Colon (tissue), 2 donors: ENCODE data around the gene IQSEC3.
"Not testable (repeated sequence)": the region's sequence is repeated elsewhere in the genome, so short reads cannot be mapped to it uniquely, and the experiment has no call there.

ENCODE experiments used
- FAIRE-seq: peaks from 2 replicates; lab custom pipeline; 2012; peaks lifted over from hg19 to GRCh38; lab: Jason Lieb, UNC
- donor health status: control.
- donor health status: control.

Gene IQSEC3

GRCh38 chr12:66428-66781, at the start of gene IQSEC3:
Gene IQSEC3 (plus strand): TSS chr12:66767. CDS start chr12:66883, 116 bp downstream.
- not testable (repeated sequence) for FAIRE-seq

- not testable (repeated sequence) for FAIRE-seq
Measured at GRCh38 chr12:17370-18340, 48.9 kb upstream of the IQSEC3 start.

GRCh38 chr12:18821-19567, 47.6 kb upstream of the IQSEC3 start:
- not testable (repeated sequence) for FAIRE-seq

GRCh38 chr12:19906-20305, 46.7 kb upstream of the IQSEC3 start:
- FAIRE-seq = not testable (repeated sequence)

GRCh38 chr12:20757-21156, 45.8 kb upstream of the IQSEC3 start:
- no peak for FAIRE-seq

- no peak for FAIRE-seq
Measured at GRCh38 chr12:21301-22189, 45.0 kb upstream of the IQSEC3 start.

GRCh38 chr12:22190-22529, 44.4 kb upstream of the IQSEC3 start:
- no peak for FAIRE-seq

GRCh38 chr12:22530-23201, 43.9 kb upstream of the IQSEC3 start:
- FAIRE-seq = no peak

- not testable (repeated sequence) for FAIRE-seq
Measured at GRCh38 chr12:27904-28303, 38.7 kb upstream of the IQSEC3 start.

- FAIRE-seq = not testable (repeated sequence)
Measured at GRCh38 chr12:38775-39174, 27.8 kb upstream of the IQSEC3 start.

GRCh38 chr12:39555-40265, 26.9 kb upstream of the IQSEC3 start:
- not testable (repeated sequence) for FAIRE-seq

- not testable (repeated sequence) for FAIRE-seq
Measured at GRCh38 chr12:44352-44751, 22.2 kb upstream of the IQSEC3 start.

GRCh38 chr12:45235-45990, 21.2 kb upstream of the IQSEC3 start:
- FAIRE-seq = not testable (repeated sequence)

- FAIRE-seq = not testable (repeated sequence)
Measured at GRCh38 chr12:45991-46358, 20.6 kb upstream of the IQSEC3 start.

GRCh38 chr12:46542-46941, 20.0 kb upstream of the IQSEC3 start:
- FAIRE-seq = not testable (repeated sequence)

- not testable (repeated sequence) for FAIRE-seq
Measured at GRCh38 chr12:47699-48226, 18.8 kb upstream of the IQSEC3 start.

GRCh38 chr12:49149-49548, 17.4 kb upstream of the IQSEC3 start:
- FAIRE-seq = not testable (repeated sequence)

- not testable (repeated sequence) for FAIRE-seq
Measured at GRCh38 chr12:51087-51486, 15.5 kb upstream of the IQSEC3 start.

- FAIRE-seq = not testable (repeated sequence)
Measured at GRCh38 chr12:51962-52361, 14.6 kb upstream of the IQSEC3 start.
